SK-N-SH (cell line): ENCODE measurements around the gene CDK6.

Source experiments
- EP300 ChIP-seq, 2 experiments: IDR thresholded peaks; 2 replicates each; pipeline versions ENCODE4 v1.4.0 to v1.6.1; 2012; ENCODE audit warnings: borderline replicate concordance in 1 of 2, low read depth in 1 of 2, low read length in 1 of 2
- FOXM1 ChIP-seq: IDR thresholded peaks from 2 replicates; pipeline ENCODE4 v1.4.0; 2012; ENCODE audit warnings: low read depth, mild to moderate bottlenecking
- GATA2 ChIP-seq: sonication (generic); formaldehyde crosslinking; IDR thresholded peaks from 2 replicates; pipeline ENCODE4 v1.5.0; 2020; ENCODE audit warnings: mild to moderate bottlenecking, missing genetic modification reagents
- RCOR1 ChIP-seq: fragments of 150-350 bp; IDR thresholded peaks from 2 replicates; pipeline ENCODE4 v1.6.1; 2017; ENCODE audit warnings: antibody characterized with exemption, low read length
- TAF1 ChIP-seq: IDR thresholded peaks from 2 replicates; pipeline ENCODE4 v1.6.1; 2012; ENCODE audit warnings: low read depth, mild to moderate bottlenecking, low read length, moderate library complexity, borderline replicate concordance
- YY1 ChIP-seq: IDR thresholded peaks from 2 replicates; pipeline ENCODE4 v1.4.0; 2012; ENCODE audit warnings: low read depth, mild to moderate bottlenecking
- TF ChIP-seq, protein P1 (sequence below): fragments of 200-600 bp; sonication (generic); IDR thresholded peaks from 2 replicates; pipeline ENCODE4 v1.6.1; 2017; ENCODE audit warnings: antibody characterized with exemption, mild to moderate bottlenecking, moderate library complexity
- TF ChIP-seq, protein P2 (sequence below): IDR thresholded peaks from 2 replicates; pipeline ENCODE4 v1.4.0; 2012; ENCODE audit warnings: low read depth

DNA sequence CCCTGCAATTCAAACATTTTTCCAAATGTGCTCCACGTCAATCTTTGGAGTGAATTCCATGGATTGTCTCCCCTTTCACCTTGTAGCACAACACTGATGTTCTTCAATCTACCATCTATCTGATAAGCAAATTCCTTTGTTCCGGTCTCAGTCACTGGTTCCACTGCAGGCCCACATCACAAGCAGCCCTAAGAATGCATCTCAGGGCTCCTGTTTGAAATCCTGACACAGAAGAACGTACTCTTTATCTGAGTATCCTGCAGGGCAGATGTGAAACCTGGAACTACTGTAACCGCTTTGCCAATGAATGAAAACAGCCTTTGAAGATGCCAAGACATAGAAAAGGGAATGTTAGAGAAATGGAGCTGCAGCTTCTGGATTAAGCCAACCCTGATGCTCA lies 183.2 kb downstream of the CDK6 start:
- TF ChIP-seq RCOR1 (no peak), EP300 (IDR thresholded peaks at IDR 0.05; ENCODE audit: borderline replicate concordance in 1 of 2, low read depth in 1 of 2, low read length in 1 of 2) (no peak), TAF1 (no peak), FOXM1 (no peak), GATA2 (CRISPR knock-in tag) (no peak), YY1 (no peak)
- TF ChIP-seq, protein P1, sequence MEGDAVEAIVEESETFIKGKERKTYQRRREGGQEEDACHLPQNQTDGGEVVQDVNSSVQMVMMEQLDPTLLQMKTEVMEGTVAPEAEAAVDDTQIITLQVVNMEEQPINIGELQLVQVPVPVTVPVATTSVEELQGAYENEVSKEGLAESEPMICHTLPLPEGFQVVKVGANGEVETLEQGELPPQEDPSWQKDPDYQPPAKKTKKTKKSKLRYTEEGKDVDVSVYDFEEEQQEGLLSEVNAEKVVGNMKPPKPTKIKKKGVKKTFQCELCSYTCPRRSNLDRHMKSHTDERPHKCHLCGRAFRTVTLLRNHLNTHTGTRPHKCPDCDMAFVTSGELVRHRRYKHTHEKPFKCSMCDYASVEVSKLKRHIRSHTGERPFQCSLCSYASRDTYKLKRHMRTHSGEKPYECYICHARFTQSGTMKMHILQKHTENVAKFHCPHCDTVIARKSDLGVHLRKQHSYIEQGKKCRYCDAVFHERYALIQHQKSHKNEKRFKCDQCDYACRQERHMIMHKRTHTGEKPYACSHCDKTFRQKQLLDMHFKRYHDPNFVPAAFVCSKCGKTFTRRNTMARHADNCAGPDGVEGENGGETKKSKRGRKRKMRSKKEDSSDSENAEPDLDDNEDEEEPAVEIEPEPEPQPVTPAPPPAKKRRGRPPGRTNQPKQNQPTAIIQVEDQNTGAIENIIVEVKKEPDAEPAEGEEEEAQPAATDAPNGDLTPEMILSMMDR, result no peak
- TF ChIP-seq, protein P2, sequence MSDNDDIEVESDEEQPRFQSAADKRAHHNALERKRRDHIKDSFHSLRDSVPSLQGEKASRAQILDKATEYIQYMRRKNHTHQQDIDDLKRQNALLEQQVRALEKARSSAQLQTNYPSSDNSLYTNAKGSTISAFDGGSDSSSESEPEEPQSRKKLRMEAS, result no peak
